Esophagus muscularis mucosa (tissue), 4 donors: ENCODE results near the gene NPTX1.

ENCODE experiments used
- EP300 ChIP-seq: sonication (generic); formaldehyde crosslinking; IDR thresholded peaks from one replicate; pipeline ENCODE4 v1.6.1; 2017; ENCODE audit warnings: antibody characterized with exemption
- POLR2A ChIP-seq: fragments of 450-650 bp; IDR thresholded peaks from one replicate; pipeline ENCODE4 v1.6.1; 2017; ENCODE audit warnings: antibody characterized with exemption, moderate library complexity, mild to moderate bottlenecking, low read depth
- POLR2AphosphoS5 ChIP-seq, 2 donors: sonication (generic); formaldehyde crosslinking; IDR thresholded peaks; one replicate each; pipeline ENCODE4 v1.6.1; 2017; ENCODE audit warnings: antibody characterized with exemption in 2 of 2
- TF ChIP-seq, protein P1 (sequence below), 3 experiments: fragments of 200-600 bp in 2 of 3; fragments of 450-650 bp in 1 of 3; sonication (generic) in 2 of 3; IDR thresholded peaks; one replicate each; pipeline ENCODE4 v1.5.1; 2017 to 2019; ENCODE audit warnings: antibody characterized with exemption in 3 of 3, mild to moderate bottlenecking in 2 of 3, moderate library complexity in 1 of 3

DNA sequence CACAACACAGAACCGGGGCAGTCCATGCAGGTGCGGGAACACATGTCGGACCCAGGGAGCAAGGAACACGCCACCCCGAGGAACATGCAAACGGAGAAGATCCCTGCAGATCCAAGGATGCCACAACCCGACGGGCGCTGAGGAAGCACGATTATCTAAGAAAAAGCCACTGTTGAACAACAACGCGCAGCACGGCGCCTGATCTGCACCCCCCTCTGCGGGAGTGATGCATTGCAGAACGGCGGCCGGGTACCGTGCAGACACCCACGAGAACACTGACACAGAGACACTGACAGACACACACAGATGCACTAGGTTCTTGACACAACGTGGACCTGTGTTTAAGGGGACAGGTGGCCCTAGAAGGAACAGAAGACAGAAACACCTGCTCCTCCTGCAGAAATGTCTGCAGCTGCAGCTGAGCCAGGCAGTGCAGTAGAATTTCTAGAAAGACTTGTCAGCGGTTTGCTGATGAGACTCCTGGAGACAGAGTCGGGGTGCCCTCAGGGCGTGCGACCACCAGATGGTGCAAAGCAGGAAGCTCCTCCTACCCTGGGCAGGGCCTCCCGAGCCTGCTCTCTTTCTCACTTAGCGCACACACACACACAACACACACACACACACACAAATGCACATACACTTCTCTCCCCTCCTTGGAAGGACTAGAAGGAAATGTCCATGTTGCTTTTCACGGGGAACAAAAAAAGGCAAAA is 7.5 kb downstream of the NPTX1 start:
- TF ChIP-seq POLR2A: no peak
- TF ChIP-seq, protein P1, sequence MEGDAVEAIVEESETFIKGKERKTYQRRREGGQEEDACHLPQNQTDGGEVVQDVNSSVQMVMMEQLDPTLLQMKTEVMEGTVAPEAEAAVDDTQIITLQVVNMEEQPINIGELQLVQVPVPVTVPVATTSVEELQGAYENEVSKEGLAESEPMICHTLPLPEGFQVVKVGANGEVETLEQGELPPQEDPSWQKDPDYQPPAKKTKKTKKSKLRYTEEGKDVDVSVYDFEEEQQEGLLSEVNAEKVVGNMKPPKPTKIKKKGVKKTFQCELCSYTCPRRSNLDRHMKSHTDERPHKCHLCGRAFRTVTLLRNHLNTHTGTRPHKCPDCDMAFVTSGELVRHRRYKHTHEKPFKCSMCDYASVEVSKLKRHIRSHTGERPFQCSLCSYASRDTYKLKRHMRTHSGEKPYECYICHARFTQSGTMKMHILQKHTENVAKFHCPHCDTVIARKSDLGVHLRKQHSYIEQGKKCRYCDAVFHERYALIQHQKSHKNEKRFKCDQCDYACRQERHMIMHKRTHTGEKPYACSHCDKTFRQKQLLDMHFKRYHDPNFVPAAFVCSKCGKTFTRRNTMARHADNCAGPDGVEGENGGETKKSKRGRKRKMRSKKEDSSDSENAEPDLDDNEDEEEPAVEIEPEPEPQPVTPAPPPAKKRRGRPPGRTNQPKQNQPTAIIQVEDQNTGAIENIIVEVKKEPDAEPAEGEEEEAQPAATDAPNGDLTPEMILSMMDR (IDR thresholded peaks at IDR 0.05): no peak
- TF ChIP-seq EP300: no peak
- TF ChIP-seq POLR2AphosphoS5 (IDR thresholded peaks at IDR 0.05): no peak
